ENCODE data around the gene KRTAP10-4.
"Not testable (repeated sequence)": the region's sequence is repeated elsewhere in the genome, so short reads cannot be mapped to it uniquely, and the experiment has no call there.

KRTAP10-4 gene

GRCh38 chr21:44548922-44549321, 24.6 kb upstream of the KRTAP10-4 start:
- no peak for TF ChIP-seq CTCF (IDR thresholded peaks at IDR 0.05; ENCODE audit: low read depth, low read length)
- H3K4me3 ChIP-seq (ENCODE audit: low read depth, low read length) = no peak overlapping the region

GRCh38 chr21:44549525-44550211, 23.9 kb upstream of the KRTAP10-4 start:
- H3K4me3 ChIP-seq (ENCODE audit: low read depth, low read length) = no peak overlapping the region
- TF ChIP-seq CTCF (IDR thresholded peaks at IDR 0.05; ENCODE audit: low read depth, low read length) = no peak

- not testable (repeated sequence) for H3K4me3 ChIP-seq (ENCODE audit: low read depth, low read length)
Observed at GRCh38 chr21:44550285-44550684, 23.2 kb upstream of the KRTAP10-4 start.

GRCh38 chr21:44550807-44551206, 22.7 kb upstream of the KRTAP10-4 start:
- no peak overlapping the region for H3K4me3 ChIP-seq (ENCODE audit: low read depth, low read length)
- TF ChIP-seq CTCF (IDR thresholded peaks at IDR 0.05; ENCODE audit: low read depth, low read length) = no peak

- H3K4me3 ChIP-seq (ENCODE audit: low read depth, low read length) = no peak within 1 kb of the TSS
- TF ChIP-seq CTCF (IDR thresholded peaks at IDR 0.05; ENCODE audit: low read depth, low read length) = no peak
Observed at GRCh38 chr21:44551340-44551961, 22.1 kb upstream of the KRTAP10-4 start, which contains the start of gene KRTAP10-2. Gene KRTAP10-2 (minus strand): TSS chr21:44551505. CDS start chr21:44551458, 47 bp downstream.

- no peak overlapping the region for H3K4me3 ChIP-seq (ENCODE audit: low read depth, low read length)
- no peak for TF ChIP-seq CTCF (IDR thresholded peaks at IDR 0.05; ENCODE audit: low read depth, low read length)
Observed at GRCh38 chr21:44552136-44552535, 21.4 kb upstream of the KRTAP10-4 start.

GRCh38 chr21:44552681-44553080, 20.8 kb upstream of the KRTAP10-4 start:
- H3K4me3 ChIP-seq (ENCODE audit: low read depth, low read length) = no peak overlapping the region
- no peak for TF ChIP-seq CTCF (IDR thresholded peaks at IDR 0.05; ENCODE audit: low read depth, low read length)
